WERI-Rb-1 (cell line): Measurements from ENCODE around the gene JHY.

Source experiments
- DNase-seq: peaks from one replicate; pipeline ENCODE4 v3.0.0-alpha.2; 2020
- H3K27ac ChIP-seq: fragments of 250-450 bp; sonication (Bioruptor Pico); 2 replicates; pipeline ENCODE4 v1.5.1; 2020; ENCODE audit warnings: mild to moderate bottlenecking, moderate library complexity
- H3K27me3 ChIP-seq: fragments of 250-450 bp; sonication (Bioruptor Pico); 2 replicates; pipeline ENCODE4 v1.5.1; 2021; ENCODE audit warnings: mild to moderate bottlenecking, low read depth, moderate library complexity; ENCODE audit not compliant: insufficient read depth, severe bottlenecking
- H3K36me3 ChIP-seq: fragments of 250-450 bp; sonication (Bioruptor Pico); 2 replicates; pipeline ENCODE4 v1.5.1; 2020; ENCODE audit warnings: mild to moderate bottlenecking, moderate library complexity
- H3K4me3 ChIP-seq: 2 replicates; pipeline ENCODE4 v1.5.1; 2011; ENCODE audit warnings: low read depth, mild to moderate bottlenecking, control low read depth, low read length
- H3K9me3 ChIP-seq: fragments of 250-450 bp; sonication (Bioruptor Pico); 2 replicates; pipeline ENCODE4 v1.5.1; 2021; ENCODE audit warnings: mild to moderate bottlenecking, moderate library complexity; ENCODE audit not compliant: severe bottlenecking
- CTCF ChIP-seq: IDR thresholded peaks from 2 replicates; pipeline ENCODE4 v1.5.1; 2011; ENCODE audit warnings: low read depth, mild to moderate bottlenecking, control low read depth, inconsistent platforms, low read length

JHY gene

GRCh38 chr11:122847466-122847865 is 35.1 kb upstream of the JHY start:
- TF ChIP-seq CTCF = no peak
- Histone ChIP-seq H3K36me3 (no peaks in the 10 kb centered on the region), H3K9me3 (no peaks in the 10 kb centered on the region), H3K27me3 (peaks cover 16% of the 10 kb centered on the region), H3K4me3 (no peak overlapping the region), H3K27ac (no peak overlapping the region)
- no peak for DNase-seq

- no peak overlapping the region for H3K4me3 ChIP-seq
- H3K9me3 ChIP-seq = no peaks in the 10 kb centered on the region
- H3K27me3 ChIP-seq = peaks cover 16% of the 10 kb centered on the region
- H3K36me3 ChIP-seq = no peaks in the 10 kb centered on the region
- H3K27ac ChIP-seq = no peak overlapping the region
- no peak for TF ChIP-seq CTCF
- no peak for DNase-seq
Observed at GRCh38 chr11:122848186-122848585, 34.4 kb upstream of the JHY start.

GRCh38 chr11:122850076-122850631 is 32.4 kb upstream of the JHY start:
- Histone ChIP-seq H3K36me3 (no peaks in the 10 kb centered on the region), H3K9me3 (no peaks in the 10 kb centered on the region), H3K4me3 (no peak overlapping the region), H3K27me3 (peaks cover 12% of the 10 kb centered on the region), H3K27ac (no peak overlapping the region)
- TF ChIP-seq CTCF = no peak
- DNase-seq = no peak

GRCh38 chr11:122851366-122851966 is 31.1 kb upstream of the JHY start:
- Histone ChIP-seq H3K4me3 (no peak overlapping the region), H3K9me3 (no peaks in the 10 kb centered on the region), H3K36me3 (no peaks in the 10 kb centered on the region), H3K27ac (no peak overlapping the region), H3K27me3 (peaks cover 10% of the 10 kb centered on the region)
- TF ChIP-seq CTCF = no peak
- DNase-seq = no peak

GRCh38 chr11:122852074-122852795 is 30.3 kb upstream of the JHY start:
- Histone ChIP-seq H3K4me3 (no peak overlapping the region), H3K27me3 (peaks cover 10% of the 10 kb centered on the region), H3K9me3 (no peaks in the 10 kb centered on the region), H3K36me3 (no peaks in the 10 kb centered on the region), H3K27ac (no peak overlapping the region)
- no peak for TF ChIP-seq CTCF
- peak; percentile 13 for DNase-seq
